Rectal smooth muscle tissue (tissue), 1 donor: ENCODE measurements around the gene BICDL2.

ENCODE experiments used
- H3K27ac ChIP-seq: one replicate; pipeline ENCODE4 v1.7.0; 2013; ENCODE audit warnings: low read depth, low read length, inconsistent platforms
- H3K27me3 ChIP-seq: one replicate; pipeline ENCODE4 v1.7.0; 2013; ENCODE audit warnings: low read length; ENCODE audit not compliant: control insufficient read depth, insufficient read depth
- H3K36me3 ChIP-seq: one replicate; pipeline ENCODE4 v1.7.0; 2013; ENCODE audit warnings: low read length; ENCODE audit not compliant: control insufficient read depth, insufficient read depth
- H3K4me1 ChIP-seq: one replicate; pipeline ENCODE4 v1.7.0; 2013; ENCODE audit warnings: low read length; ENCODE audit not compliant: control insufficient read depth, insufficient read depth
- H3K4me3 ChIP-seq: one replicate; pipeline ENCODE4 v1.7.0; 2013; ENCODE audit warnings: low read length
- H3K9ac ChIP-seq: one replicate; pipeline ENCODE4 v1.7.0; 2013; ENCODE audit warnings: low read length

Gene BICDL2

DNA sequence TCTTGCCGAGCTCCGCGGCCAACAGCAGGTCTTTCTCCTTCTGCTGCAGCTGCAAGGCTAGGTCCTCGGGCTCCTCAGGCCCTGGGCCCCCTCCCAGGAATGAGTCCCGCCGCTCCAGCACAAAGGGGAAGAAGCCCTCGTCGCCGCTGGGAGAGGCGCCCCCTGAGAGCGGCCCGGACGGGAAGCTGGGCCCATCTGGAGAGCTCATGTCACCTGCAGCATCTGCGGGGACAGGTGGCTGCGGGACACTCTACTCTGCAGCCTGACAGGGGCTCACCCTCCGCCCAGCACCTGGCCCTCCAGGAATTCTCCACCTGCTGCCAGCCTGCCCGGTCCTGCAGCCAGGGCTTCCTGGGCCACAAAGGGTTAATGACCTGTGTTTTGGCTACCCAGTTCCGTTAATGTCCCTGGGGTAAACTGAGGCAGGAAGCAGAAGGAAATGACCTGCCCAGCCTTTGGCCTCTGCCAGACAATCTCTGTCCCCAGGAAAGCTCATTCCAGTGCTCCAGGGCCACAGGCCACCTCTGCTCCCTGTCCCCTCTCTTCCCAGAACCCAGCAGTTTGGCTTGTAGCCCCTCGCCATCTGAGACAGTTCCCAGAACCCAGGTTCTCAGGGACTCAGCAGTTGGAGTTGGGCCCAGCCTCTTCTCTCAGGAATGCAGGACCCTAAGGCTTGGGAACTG is 1.3 kb downstream of the BICDL2 start:
- H3K4me1 ChIP-seq: no peaks in the 10 kb centered on the region
- H3K27ac ChIP-seq: no peak overlapping the region

DNA sequence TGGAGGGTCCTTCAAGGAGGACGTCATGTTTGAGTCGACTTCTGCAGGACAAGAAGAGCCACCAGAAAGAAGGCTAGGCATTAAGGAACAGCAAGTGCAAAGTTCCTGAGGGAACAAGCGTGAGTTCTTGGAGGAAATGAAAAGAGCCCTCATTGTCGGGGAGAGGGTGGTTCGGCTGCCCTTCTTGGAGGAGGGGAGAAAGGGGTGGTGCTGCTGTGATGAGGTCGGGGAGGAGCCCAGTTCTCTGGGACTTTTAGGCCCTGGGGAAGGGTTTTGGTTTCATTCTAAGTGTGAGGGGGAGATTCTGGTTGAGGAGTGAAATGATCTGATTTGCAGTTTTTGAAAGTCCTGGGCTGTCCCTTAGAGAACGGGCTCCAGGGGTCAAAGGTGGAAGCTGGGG is 4.1 kb downstream of the BICDL2 start:
- Histone ChIP-seq H3K27me3 (peaks cover 17% of the 10 kb centered on the region), H3K27ac (no peak overlapping the region), H3K9ac (no peak overlapping the region), H3K4me3 (no peak overlapping the region), H3K4me1 (peaks cover 5% of the 10 kb centered on the region), H3K36me3 (peaks cover 4% of the 10 kb centered on the region)

More for the DNA sequence above, 1.3 kb downstream of the BICDL2 start:
- H3K9ac ChIP-seq: no peak overlapping the region
- H3K4me3 ChIP-seq: peak overlapping the region; percentile 49
- peaks cover 14% of the 10 kb centered on the region for H3K27me3 ChIP-seq
- H3K36me3 ChIP-seq: no peaks in the 10 kb centered on the region

DNA sequence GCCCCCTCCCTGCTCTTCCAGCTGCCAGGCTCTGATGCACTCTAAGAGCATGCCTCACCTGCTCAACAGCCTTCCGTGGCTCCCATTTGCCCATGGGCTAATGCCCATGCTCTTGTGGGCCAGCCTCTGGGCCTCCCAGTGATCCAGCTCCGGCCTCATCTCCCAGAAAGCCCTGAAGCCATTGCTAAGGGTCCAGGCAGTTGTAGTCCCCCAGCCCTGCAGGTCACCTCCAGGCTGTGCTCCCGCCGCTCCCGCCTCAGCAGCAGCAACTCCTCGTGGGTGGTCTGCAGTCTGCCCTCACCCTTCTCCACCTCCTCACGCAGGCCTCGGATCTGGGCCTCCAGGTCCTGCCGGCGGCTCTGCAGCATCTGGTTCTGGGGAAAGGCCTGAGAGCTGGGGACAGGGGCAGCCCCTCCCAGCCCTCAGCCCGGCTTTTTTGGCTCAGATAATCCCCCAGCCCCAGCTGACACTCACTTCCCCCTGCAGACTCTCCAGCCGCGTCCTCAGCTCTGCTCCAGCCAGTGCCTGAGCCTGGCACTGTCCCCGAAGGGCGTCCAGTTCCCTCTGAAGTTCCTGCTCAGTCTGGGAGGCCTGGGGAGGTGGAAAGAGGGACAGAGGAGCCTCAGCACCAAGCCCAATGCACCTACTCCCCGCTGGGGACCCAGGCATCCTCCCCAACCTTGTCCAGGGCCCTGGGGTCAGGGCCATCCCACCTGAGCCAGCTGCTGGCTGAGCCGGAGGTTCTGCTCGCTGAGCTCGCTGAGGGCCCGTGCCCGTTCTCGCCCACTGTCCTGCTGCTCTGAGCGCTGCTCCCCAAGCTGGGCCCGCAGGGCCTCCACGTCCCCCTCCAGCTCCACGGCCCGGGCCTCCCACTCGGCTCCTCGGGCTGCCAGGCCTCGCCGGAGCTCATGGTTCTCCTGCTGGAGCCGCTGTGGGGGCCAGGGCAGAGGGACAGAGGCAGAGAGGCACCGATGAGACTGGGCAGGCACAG is 6.2 kb downstream of the BICDL2 start:
- H3K4me1 ChIP-seq: peaks cover 5% of the 10 kb centered on the region
- H3K4me3 ChIP-seq: no peak overlapping the region
- H3K27ac ChIP-seq: no peak overlapping the region
- peaks cover 4% of the 10 kb centered on the region for H3K36me3 ChIP-seq
- peaks cover 13% of the 10 kb centered on the region for H3K27me3 ChIP-seq
- no peak overlapping the region for H3K9ac ChIP-seq

DNA sequence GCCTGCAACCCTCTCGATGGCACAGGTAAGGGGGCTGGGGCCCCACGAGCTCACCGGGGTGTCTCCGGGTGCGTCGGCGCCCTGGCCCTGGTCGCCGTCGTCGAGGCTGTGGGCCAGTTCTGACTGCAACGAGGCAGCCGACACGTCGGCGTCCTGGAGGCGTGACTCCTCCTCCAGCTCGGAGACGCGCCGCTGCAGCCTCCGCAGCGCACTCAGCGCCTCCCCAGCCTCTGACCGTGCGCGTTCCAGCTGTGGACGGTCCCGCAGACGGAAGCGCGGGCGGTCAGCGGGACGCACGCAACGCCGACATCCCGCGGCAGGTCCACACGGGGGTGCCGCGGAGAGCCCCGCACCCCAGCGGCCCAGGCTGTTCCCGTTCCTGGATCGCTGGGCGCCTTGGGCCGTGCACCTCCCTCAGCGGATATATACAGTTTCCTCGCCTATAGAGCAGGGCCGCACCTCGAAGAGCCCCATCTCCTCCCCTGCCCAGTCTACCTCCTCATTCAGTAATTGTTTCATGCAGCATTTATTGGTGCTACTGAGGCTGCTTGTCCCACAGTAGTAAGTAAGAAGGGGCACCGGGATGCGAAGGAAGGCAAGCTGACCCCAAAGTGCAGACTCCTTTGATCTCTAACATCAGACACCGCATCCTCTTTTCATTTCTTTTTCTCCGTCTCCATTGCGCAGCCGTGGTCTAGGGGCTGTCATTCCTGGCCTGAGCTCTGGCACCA is 7.1 kb downstream of the BICDL2 start:
- peaks cover 4% of the 10 kb centered on the region for H3K36me3 ChIP-seq
- peaks cover 13% of the 10 kb centered on the region for H3K27me3 ChIP-seq

DNA sequence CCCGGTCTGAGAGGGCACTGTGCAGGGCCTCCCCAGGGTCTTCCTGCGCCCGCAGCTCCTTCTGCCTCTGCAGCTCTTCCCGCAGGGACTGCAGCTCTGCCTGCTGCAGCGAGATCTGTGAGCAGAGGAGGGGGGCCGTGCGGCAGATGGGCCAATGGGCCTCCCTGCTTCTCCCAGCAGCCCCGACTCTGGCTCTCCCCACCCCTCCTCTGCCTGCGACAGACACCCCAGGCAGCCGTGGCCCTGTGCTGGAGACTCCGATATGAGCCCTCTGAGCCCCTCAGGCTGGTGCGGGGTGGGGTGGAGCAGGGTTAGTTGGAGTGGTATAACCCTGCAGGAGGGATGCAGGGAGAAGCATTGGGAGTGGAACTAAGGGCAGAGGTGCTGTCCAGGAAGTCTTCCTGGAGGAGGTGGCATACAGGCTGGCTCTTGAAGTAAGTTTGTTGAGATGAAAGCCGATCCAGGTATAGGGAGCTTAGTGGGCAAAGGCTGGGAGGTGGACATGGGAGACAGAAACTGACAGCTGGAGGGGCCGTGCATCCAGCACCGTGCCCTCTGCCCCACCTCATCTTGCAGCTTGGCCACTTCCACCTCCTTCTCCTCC is 7.9 kb downstream of the BICDL2 start:
- peaks cover 13% of the 10 kb centered on the region for H3K27me3 ChIP-seq
- peaks cover 5% of the 10 kb centered on the region for H3K4me1 ChIP-seq
- peaks cover 4% of the 10 kb centered on the region for H3K36me3 ChIP-seq
- no peak overlapping the region for H3K27ac ChIP-seq
- H3K4me3 ChIP-seq: no peak overlapping the region
- no peak overlapping the region for H3K9ac ChIP-seq

More for the DNA sequence above, 7.1 kb downstream of the BICDL2 start:
- H3K4me3 ChIP-seq: no peak overlapping the region
- peaks cover 5% of the 10 kb centered on the region for H3K4me1 ChIP-seq
- H3K27ac ChIP-seq: no peak overlapping the region
- H3K9ac ChIP-seq: no peak overlapping the region

DNA sequence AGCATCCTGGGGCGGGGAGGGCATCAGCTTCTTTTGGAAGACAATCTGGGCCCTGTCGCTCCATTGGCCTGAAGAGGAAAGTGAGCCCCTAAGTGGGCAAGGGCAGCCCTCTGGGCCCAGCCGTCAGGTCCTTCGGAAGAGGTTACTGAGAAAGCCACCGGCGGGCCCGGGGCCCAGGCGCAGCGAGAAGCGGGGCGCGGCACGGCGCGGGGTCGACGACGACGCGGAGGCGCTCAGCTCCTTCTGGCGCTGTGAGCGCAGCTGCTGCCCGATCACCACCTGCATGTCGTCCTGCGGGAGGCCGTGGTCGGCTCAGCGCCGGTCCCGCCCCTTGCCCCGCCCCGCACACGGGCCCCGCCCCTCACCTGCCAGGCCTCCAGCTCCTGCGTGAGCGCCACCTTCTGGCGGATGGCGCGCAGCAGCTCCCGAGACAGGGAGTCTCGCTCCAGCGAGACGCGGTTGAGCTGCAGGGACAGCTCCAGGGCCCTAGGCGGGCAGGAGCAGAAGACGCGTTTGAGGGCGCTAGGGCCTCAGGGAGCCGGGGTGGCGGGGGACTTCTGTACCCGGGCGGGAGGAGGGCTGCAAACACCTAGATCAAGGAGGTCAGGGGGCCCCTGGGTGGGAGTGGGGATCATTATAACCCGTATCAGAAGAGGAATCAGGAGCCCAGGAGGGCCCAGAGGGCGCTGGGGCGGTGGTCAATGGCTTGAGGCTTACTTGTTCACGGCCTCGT is 8.6 kb downstream of the BICDL2 start:
- no peak overlapping the region for H3K4me3 ChIP-seq
- H3K9ac ChIP-seq: no peak overlapping the region
- H3K27me3 ChIP-seq: peaks cover 13% of the 10 kb centered on the region
- peaks cover 5% of the 10 kb centered on the region for H3K4me1 ChIP-seq
- H3K27ac ChIP-seq: no peak overlapping the region
- peaks cover 4% of the 10 kb centered on the region for H3K36me3 ChIP-seq

DNA sequence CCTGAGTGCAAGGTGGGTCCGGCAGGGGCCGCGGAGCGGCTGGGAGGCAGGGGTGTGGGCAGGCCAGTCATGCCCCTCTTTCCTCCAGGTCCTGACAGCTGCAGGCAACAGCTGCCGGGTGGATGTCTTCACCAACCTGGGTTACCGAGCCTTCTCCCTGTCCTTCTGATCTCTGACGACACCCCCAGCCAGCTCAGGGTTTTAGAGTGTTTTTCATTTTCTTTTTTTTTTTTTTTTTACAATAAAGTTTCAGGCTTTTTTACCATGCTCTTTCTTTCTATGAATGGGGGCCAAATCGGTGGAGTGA is 9.3 kb downstream of the BICDL2 start:
- peaks cover 4% of the 10 kb centered on the region for H3K36me3 ChIP-seq
- peaks cover 13% of the 10 kb centered on the region for H3K27me3 ChIP-seq
- no peak overlapping the region for H3K9ac ChIP-seq
- no peak overlapping the region for H3K4me3 ChIP-seq
- H3K27ac ChIP-seq: no peak overlapping the region
- H3K4me1 ChIP-seq: peaks cover 10% of the 10 kb centered on the region

DNA sequence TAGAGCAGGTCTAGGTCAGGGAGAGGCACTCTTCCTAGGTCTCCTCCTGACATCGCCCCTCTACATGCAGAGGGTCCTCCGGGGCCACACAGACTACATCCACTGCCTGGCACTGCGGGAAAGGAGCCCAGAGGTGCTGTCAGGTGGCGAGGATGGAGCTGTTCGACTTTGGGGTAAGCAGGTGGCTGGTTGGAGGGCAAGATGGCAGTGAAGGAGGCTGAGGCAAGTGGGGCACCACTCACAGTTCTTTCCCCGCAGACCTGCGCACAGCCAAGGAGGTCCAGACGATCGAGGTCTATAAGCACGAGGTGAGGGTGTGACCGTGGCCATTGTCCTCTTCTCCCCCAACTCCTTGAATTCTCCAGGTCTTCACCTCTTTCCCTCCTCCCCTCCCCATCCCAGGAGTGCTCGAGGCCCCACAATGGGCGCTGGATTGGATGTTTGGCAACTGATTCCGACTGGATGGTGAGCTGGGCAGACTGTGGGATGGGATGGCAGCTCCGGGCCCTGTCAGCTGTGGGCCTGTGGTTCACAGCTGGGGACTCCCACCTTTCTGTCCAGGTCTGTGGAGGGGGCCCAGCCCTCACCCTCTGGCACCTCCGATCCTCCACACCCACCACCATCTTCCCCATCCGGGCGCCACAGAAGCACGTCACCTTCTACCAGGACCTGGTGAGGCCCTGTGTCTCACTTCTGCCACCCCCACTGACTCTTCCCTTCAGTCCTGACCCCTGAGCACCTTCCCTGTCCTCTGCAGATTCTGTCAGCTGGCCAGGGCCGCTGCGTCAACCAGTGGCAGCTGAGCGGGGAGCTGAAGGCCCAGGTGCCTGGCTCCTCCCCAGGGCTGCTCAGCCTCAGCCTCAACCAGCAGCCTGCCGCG is 9.9 kb downstream of the BICDL2 start:
- peaks cover 14% of the 10 kb centered on the region for H3K4me1 ChIP-seq
- H3K27me3 ChIP-seq: peaks cover 13% of the 10 kb centered on the region
- H3K27ac ChIP-seq: no peak overlapping the region
- H3K4me3 ChIP-seq: no peak overlapping the region
- H3K9ac ChIP-seq: no peak overlapping the region
- peaks cover 4% of the 10 kb centered on the region for H3K36me3 ChIP-seq

DNA sequence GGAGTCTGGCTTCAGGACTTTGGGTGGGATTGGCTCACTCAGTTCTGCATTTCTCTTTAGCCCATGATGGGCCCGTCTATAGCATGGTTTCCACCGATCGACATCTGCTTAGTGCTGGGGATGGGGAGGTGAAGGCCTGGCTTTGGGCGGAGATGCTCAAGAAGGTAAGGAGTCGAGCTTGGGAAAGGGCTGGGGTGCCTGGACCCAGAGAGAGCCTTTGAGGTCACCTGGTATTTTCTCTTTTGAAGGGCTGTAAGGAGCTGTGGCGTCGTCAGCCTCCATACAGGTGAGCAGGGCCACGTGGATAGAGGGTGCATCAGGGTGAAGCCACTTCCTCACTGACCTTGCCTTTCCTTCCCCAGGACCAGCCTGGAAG is 10.8 kb downstream of the BICDL2 start:
- Histone ChIP-seq H3K36me3 (peaks cover 4% of the 10 kb centered on the region), H3K4me3 (no peak overlapping the region), H3K27ac (no peak overlapping the region), H3K9ac (no peak overlapping the region), H3K27me3 (peaks cover 11% of the 10 kb centered on the region), H3K4me1 (peaks cover 16% of the 10 kb centered on the region)

DNA sequence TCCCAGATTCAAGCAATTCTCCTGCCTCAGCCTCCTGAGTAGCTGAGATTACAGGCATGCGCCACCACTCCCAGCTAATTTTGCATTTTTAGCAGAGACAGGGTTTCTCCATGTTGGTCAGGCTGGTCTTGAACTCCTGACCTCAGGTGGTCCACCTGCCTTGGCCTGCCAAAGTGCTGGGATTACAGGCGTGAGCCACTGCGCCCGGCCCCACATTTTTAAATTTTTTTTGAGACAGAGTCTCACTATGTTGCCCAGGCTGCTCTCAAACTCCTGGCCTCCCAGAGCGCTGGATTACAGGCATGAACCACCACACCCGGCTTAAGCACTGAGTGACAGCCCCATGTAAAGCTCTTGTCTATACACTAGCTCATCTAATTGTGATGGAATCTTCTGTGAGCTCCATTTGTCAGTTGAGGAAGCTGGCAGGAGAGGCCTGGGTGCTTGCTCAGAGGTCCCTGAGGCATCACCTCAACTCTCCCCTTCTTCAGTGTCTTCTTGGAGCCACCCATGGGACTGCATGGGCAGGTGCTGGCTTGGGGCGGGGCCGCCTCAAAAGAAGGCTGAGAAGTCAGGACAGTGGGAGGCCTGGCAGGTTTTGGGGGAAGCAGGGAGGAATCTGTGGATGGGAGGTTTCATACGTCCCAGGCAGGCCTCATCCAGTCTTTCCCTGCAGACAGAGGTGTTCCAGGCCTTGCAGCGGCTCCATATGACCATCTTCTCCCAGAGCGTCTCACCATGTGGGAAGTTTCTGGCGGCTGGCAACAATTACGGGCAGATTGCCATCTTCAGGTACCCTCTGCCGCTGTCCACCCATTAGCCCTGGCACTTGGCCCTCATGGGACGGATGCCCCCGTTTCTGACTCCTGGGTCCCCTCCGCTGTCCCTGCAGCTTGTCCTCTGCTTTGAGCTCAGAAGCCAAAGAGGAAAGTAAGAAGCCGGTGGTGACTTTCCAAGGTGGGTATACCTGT is 11.4 kb downstream of the BICDL2 start:
- H3K36me3 ChIP-seq: peaks cover 4% of the 10 kb centered on the region
- H3K9ac ChIP-seq: no peak overlapping the region
- no peak overlapping the region for H3K27ac ChIP-seq
- H3K27me3 ChIP-seq: peaks cover 11% of the 10 kb centered on the region
- H3K4me1 ChIP-seq: peaks cover 16% of the 10 kb centered on the region
- H3K4me3 ChIP-seq: no peak overlapping the region
